Mammary epithelial cell (primary cell): ENCODE data around the gene METTL1.

Source experiments
- CTCF ChIP-seq, 2 donors: IDR thresholded peaks in 1 of 2; conservative IDR thresholded peaks in 1 of 2; 2 replicates each; pipeline ENCODE4 v1.5.1; 2011 to 2012; ENCODE audit warnings: inconsistent platforms in 2 of 2, low read length in 2 of 2, mild to moderate bottlenecking in 2 of 2, control low read depth in 1 of 2, low read depth in 1 of 2; ENCODE audit not compliant: insufficient read depth in 1 of 2; ENCODE audit errors: extremely low read depth in 1 of 2
- EZH2 ChIP-seq: IDR thresholded peaks from 2 replicates; pipeline ENCODE4 v1.6.1; 2012; ENCODE audit warnings: low read length, inconsistent platforms, borderline replicate concordance

GRCh38 chr12:57760347-57760982 lies 11.4 kb downstream of the METTL1 start:
- TF ChIP-seq CTCF (conservative IDR thresholded peaks at IDR 0.05 in 1 of 2, IDR thresholded peaks at IDR 0.05 in 1 of 2; ENCODE audit: extremely low read depth in 1 of 2, insufficient read depth in 1 of 2, low read depth in 1 of 2, low read length in 2 of 2) (no peak), EZH2 (no peak)
